Upper lobe of right lung (tissue), 1 donor: ENCODE results near the gene HCFC1. TPM values are rescaled to one million over a fixed set of nuclear protein-coding genes. Genes with fewer than 3 reads are reported as not detected.

ENCODE experiments used
- ATAC-seq: fragments of 200-7000 bp; cut with Tn5 transposase; one replicate; pipeline ENCODE4 v1.9.1; 2020; ENCODE audit warnings: mild to moderate bottlenecking, moderate library complexity
- DNase-seq: peaks from one replicate; pipeline ENCODE4 v3.0.0-alpha.2; 2020
- H3K27ac ChIP-seq: fragments of 200-600 bp; one replicate; pipeline ENCODE4 v1.8.0; 2022
- H3K27me3 ChIP-seq: fragments of 200-600 bp; one replicate; pipeline ENCODE4 v1.8.0; 2022; ENCODE audit warnings: mild to moderate bottlenecking
- H3K36me3 ChIP-seq: fragments of 200-600 bp; one replicate; pipeline ENCODE4 v1.8.0; 2022
- H3K4me1 ChIP-seq: fragments of 200-600 bp; one replicate; pipeline ENCODE4 v1.8.0; 2022
- H3K4me3 ChIP-seq: fragments of 200-600 bp; one replicate; pipeline ENCODE4 v1.8.0; 2022; ENCODE audit warnings: mild to moderate bottlenecking
- H3K9me3 ChIP-seq: fragments of 200-600 bp; one replicate; pipeline ENCODE4 v1.8.0; 2022
- intact Hi-C: fragments of 100-400 bp; cut with DNase I; formaldehyde crosslinking; loops from one replicate; pipeline ENCODE4 v1.11.0; 2022
- total RNA-seq: library from RNA; stranded (reverse); fragmentation: NEBNext Ultra II Directional; extraction: Animal tissue kit (Norgen Biotek cat#: 25700); gene quantifications from one replicate; pipeline ENCODE4 v1.2.1, GENCODE V29; 2021
- TF ChIP-seq, protein P1 (sequence below): fragments of 200-600 bp; IDR thresholded peaks from one replicate; pipeline ENCODE4 v1.8.0; 2022; ENCODE audit warnings: antibody characterized with exemption
- donor health status: DM: no; HTN: yes; CAD: no; lungs with severe emphysema.

Gene HCFC1
- total RNA-seq, 1 donor from 2014 or later = 47.5 TPM

GRCh38 chrX:154018518-154019060, 47.0 kb upstream of the HCFC1 start:
- no peaks in the 10 kb centered on the region for H3K9me3 ChIP-seq
- intact Hi-C loops = no loop called here
- no peaks in the 10 kb centered on the region for H3K4me1 ChIP-seq
- TF ChIP-seq, protein P1, sequence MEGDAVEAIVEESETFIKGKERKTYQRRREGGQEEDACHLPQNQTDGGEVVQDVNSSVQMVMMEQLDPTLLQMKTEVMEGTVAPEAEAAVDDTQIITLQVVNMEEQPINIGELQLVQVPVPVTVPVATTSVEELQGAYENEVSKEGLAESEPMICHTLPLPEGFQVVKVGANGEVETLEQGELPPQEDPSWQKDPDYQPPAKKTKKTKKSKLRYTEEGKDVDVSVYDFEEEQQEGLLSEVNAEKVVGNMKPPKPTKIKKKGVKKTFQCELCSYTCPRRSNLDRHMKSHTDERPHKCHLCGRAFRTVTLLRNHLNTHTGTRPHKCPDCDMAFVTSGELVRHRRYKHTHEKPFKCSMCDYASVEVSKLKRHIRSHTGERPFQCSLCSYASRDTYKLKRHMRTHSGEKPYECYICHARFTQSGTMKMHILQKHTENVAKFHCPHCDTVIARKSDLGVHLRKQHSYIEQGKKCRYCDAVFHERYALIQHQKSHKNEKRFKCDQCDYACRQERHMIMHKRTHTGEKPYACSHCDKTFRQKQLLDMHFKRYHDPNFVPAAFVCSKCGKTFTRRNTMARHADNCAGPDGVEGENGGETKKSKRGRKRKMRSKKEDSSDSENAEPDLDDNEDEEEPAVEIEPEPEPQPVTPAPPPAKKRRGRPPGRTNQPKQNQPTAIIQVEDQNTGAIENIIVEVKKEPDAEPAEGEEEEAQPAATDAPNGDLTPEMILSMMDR = no peak
- no peaks in the 10 kb centered on the region for H3K27me3 ChIP-seq
- no peak for ATAC-seq
- no peak for DNase-seq
- H3K36me3 ChIP-seq = peaks cover 10% of the 10 kb centered on the region
- peak overlapping the region; percentile 81 for H3K27ac ChIP-seq
- H3K4me3 ChIP-seq = peak overlapping the region; percentile 57

DNA sequence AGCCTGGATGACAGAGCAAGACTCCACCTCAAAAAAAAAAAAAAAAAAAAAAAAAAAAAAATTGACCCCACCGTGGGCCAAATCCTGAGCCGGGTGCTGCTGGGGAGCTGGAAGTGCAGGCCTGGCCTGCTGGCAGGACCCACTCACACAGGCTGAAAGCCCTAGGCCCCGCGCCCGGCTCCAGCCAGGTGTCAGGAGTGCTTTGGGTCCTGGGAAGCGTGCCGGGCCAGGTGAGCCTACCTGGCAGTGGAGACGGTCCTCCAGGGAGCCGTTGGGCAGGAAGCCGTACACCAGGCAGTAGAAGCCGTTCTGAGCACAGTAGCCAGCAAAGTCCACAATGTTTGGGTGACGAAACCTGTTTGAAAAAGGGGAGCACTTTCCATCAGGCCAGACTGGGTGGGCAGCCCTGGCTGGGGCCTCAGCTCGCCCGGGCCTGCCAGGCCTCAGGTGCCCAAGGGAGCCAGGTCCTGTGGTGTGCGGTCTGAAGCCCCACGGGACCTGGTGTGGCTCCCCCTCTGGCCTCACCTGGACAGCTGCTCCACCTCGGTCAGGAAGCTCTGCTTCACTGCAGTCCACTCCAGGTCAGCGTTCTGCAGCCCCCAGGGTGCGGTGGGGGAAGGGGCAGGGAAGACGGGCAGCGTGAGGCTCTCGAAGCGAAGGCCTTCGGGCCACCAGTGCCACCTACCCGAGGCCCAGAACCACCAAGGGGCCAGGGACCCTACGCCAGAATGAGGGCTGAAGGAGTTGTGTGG, 46.3 kb upstream of the HCFC1 start:
- ATAC-seq = no peak
- DNase-seq = no peak
- peaks cover 10% of the 10 kb centered on the region for H3K36me3 ChIP-seq
- peak overlapping the region; percentile 57 for H3K4me3 ChIP-seq
- H3K9me3 ChIP-seq = no peaks in the 10 kb centered on the region
- no peaks in the 10 kb centered on the region for H3K27me3 ChIP-seq
- TF ChIP-seq, protein P1 = no peak
- intact Hi-C loops = no loop called here
- H3K4me1 ChIP-seq = no peaks in the 10 kb centered on the region
- H3K27ac ChIP-seq = no peak overlapping the region

DNA sequence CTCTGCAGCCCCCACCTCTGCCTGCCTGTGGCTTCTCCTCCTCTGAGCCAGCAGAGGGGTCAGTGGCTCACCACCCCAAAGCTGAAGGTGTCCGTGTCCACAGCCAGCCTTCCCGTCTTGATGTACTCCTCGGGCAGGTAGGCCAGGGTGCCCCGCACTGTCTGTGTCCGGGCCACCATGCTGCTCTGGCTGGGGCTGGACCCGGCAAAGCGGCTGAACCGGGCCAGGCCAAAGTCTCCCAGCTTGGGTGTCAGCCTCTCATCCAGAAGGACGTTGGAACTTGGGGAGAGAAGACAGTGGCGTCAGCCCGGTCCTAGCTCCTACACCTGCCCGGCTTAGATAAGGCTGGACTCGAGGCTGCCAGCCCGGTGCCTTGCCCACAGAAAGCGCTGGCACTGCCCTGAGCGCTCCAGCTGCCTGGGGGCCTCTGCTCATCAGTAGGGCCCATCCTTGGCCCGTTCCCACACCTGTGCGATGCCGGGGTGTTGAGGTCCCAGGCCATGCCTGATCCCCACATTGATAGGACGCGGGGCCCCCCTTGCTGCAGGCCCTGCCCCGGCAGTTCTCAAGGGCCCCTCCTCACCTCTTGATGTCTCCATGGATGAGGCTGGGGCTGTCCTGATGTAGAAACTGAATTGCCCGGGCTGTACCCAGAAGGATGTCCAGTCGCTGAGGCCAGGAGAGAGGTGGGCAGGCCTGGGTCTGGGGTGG, 44.9 kb upstream of the HCFC1 start:
- no peak for DNase-seq
- no peak for ATAC-seq
- no peak overlapping the region for H3K4me3 ChIP-seq
- H3K27me3 ChIP-seq = no peaks in the 10 kb centered on the region
- H3K4me1 ChIP-seq = no peaks in the 10 kb centered on the region
- H3K27ac ChIP-seq = no peak overlapping the region
- H3K36me3 ChIP-seq = peaks cover 10% of the 10 kb centered on the region
- H3K9me3 ChIP-seq = no peaks in the 10 kb centered on the region
- intact Hi-C loops = no loop called here
- TF ChIP-seq, protein P1 = no peak

DNA sequence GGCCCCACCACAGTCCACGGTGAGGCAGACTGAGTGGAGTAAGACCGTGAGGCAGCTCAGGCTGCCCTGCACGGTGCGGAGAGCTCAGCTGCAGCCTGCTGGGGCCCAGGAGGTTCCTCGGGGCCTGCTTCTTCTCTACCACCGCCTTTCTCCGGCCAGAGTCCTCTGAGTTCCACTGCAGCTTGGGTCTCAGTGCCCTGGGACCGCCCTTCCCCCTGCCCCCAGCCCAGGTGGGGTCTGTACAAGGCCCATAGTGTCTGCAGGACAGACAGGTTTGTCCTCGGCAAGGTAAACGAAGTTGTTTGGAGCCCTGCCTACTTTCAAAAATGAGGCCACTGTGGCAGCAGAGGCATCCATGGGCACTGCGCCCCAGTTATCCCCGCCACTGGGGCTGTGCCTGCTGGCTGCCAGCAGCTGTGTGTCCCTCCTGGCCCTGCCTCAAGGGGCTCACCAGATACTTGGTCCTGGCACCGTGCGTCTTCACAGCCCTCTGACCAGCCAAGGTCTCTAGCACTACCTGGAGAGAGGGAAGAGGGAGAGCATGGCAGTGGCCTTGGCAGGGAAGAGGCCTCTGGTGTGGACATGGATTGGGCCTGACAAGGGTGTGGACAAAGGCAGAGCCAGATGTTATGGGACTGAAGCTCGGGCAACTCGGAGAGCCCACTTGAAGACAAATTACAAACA, 44.1 kb upstream of the HCFC1 start:
- TF ChIP-seq, protein P1 = no peak
- peaks cover 10% of the 10 kb centered on the region for H3K36me3 ChIP-seq
- intact Hi-C loops = no loop called here
- no peak overlapping the region for H3K27ac ChIP-seq
- H3K4me3 ChIP-seq = no peak overlapping the region
- ATAC-seq = no peak
- H3K9me3 ChIP-seq = no peaks in the 10 kb centered on the region
- H3K27me3 ChIP-seq = no peaks in the 10 kb centered on the region
- no peaks in the 10 kb centered on the region for H3K4me1 ChIP-seq
- DNase-seq = no peak

DNA sequence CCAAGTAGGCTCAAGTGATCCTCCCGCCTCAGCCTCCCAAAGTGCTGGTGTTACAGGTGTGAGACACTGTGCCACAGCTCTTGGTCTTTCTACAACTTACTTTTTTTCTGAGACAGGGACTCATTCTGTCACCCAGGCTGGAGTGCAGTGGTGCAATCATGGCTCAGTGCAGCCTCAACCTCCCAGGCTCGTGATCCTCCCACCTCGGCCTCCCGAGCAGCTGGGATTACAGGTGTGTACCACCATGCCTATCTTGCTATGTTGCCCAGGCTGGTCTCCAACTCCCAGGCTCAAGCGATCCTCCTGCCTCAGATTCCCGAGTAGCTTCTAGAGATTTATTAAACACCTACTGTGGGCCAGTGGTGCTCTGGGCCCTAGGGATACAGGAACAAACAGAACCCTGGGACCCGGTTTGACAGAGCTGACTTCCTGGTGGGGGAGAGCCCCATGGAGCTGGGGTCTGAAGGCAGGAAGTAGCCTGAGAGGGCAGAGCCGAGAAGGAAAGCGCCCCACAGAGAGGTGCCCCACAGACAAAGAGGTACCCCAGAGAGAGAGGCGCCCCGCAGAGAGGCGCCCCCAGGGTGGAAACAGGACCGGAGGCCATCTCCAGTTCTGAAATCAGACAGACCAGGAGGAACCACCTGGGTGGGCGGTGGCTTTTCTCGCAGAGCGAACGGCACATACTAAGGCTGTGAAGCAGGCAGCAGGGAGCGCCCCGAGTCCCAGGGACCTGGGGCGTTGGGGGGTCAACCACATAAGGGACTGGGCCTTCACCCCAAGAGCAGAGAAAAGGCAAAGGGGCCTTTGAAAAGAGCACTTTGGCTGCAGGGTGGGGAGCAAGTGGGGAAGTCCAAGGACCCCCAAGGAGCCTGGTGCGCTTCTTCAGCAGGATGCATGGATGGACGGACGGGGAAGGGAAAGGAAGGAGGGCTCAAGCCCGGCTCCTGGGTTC, 43.1 kb upstream of the HCFC1 start:
- Histone ChIP-seq H3K27ac (no peak overlapping the region), H3K27me3 (no peaks in the 10 kb centered on the region), H3K4me1 (no peaks in the 10 kb centered on the region), H3K36me3 (peaks cover 10% of the 10 kb centered on the region), H3K9me3 (no peaks in the 10 kb centered on the region), H3K4me3 (no peak overlapping the region)
- no peak for DNase-seq
- TF ChIP-seq, protein P1 = no peak
- ATAC-seq = no peak
- intact Hi-C loops = no loop called here
